Right atrium auricular region (tissue), 2 donors: ENCODE measurements around the gene OR2T10. TPM values are rescaled to one million over a fixed set of nuclear protein-coding genes. Genes with fewer than 3 reads are reported as not detected.

Source experiments
- DNase-seq: peaks from one replicate; pipeline ENCODE4 v3.0.0-alpha.2; 2019; ENCODE audit warnings: low spot score
- H3K27ac ChIP-seq, 2 donors: fragments of 200-600 bp; sonication (generic); 1 replicate in 1 of 2; 2 replicates in 1 of 2; pipeline ENCODE4 v1.5.1; 2016 to 2019
- H3K27me3 ChIP-seq, 2 donors: fragments of 200-600 bp; sonication (generic); one replicate each; pipeline versions ENCODE4 v1.5.1 to v1.6.0; 2017 to 2019
- H3K36me3 ChIP-seq: fragments of 200-600 bp; sonication (generic); one replicate; pipeline ENCODE4 v1.5.1; 2016
- H3K4me1 ChIP-seq, 2 donors: fragments of 200-600 bp; sonication (generic); one replicate each; pipeline versions ENCODE4 v1.5.1 to v1.6.0; 2017 to 2019
- H3K4me3 ChIP-seq, 2 donors: fragments of 200-600 bp; sonication (generic); 1 replicate in 1 of 2; 2 replicates in 1 of 2; pipeline ENCODE4 v1.5.1; 2017 to 2019; ENCODE audit warnings: mild to moderate bottlenecking in 1 of 2, moderate library complexity in 1 of 2
- H3K9me3 ChIP-seq, 2 donors: fragments of 200-600 bp; sonication (generic); one replicate each; pipeline ENCODE4 v1.5.1; 2019
- total RNA-seq, 2 donors: library from RNA; depleted of rRNA; stranded (reverse); fragments of >200 nt; gene quantifications; one replicate each; pipeline ENCODE4 v1.1.0, GENCODE V29; 2016
- TF ChIP-seq, protein P1 (sequence below), 2 donors: fragments of 200-600 bp; sonication (generic); IDR thresholded peaks; one replicate each; pipeline ENCODE4 v1.5.1; 2019; ENCODE audit warnings: antibody characterized with exemption in 2 of 2

Gene OR2T10
- total RNA-seq, 2 donors from 2014 or later: not detected

DNA sequence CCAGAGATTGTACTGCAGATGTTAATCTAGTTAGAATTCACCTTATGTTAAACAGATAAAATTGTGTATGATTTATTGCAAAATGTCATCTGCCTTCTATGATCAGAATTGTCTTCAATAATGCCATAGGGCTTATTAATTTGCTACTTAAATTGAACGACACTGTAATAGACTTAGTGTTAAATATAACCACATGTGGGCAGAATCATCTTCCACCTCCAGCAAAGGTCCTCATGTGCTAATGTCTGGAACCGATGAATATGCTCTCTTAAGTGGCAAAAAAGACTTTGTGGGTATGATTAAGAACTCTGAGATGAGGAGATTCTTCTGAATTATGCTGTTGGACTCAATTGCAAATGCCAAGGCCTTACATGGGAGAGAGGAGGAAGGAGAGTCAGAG, 33.1 kb upstream of the OR2T10 start:
- H3K9me3 ChIP-seq: no peaks in the 10 kb centered on the region
- no peaks in the 10 kb centered on the region for H3K4me1 ChIP-seq
- no peak overlapping the region for H3K27ac ChIP-seq
- H3K27me3 ChIP-seq: no peaks in the 10 kb centered on the region
- TF ChIP-seq, protein P1, sequence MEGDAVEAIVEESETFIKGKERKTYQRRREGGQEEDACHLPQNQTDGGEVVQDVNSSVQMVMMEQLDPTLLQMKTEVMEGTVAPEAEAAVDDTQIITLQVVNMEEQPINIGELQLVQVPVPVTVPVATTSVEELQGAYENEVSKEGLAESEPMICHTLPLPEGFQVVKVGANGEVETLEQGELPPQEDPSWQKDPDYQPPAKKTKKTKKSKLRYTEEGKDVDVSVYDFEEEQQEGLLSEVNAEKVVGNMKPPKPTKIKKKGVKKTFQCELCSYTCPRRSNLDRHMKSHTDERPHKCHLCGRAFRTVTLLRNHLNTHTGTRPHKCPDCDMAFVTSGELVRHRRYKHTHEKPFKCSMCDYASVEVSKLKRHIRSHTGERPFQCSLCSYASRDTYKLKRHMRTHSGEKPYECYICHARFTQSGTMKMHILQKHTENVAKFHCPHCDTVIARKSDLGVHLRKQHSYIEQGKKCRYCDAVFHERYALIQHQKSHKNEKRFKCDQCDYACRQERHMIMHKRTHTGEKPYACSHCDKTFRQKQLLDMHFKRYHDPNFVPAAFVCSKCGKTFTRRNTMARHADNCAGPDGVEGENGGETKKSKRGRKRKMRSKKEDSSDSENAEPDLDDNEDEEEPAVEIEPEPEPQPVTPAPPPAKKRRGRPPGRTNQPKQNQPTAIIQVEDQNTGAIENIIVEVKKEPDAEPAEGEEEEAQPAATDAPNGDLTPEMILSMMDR (IDR thresholded peaks at IDR 0.05): no peak
- no peak for DNase-seq
- no peak overlapping the region for H3K4me3 ChIP-seq
- no peaks in the 10 kb centered on the region for H3K36me3 ChIP-seq

DNA sequence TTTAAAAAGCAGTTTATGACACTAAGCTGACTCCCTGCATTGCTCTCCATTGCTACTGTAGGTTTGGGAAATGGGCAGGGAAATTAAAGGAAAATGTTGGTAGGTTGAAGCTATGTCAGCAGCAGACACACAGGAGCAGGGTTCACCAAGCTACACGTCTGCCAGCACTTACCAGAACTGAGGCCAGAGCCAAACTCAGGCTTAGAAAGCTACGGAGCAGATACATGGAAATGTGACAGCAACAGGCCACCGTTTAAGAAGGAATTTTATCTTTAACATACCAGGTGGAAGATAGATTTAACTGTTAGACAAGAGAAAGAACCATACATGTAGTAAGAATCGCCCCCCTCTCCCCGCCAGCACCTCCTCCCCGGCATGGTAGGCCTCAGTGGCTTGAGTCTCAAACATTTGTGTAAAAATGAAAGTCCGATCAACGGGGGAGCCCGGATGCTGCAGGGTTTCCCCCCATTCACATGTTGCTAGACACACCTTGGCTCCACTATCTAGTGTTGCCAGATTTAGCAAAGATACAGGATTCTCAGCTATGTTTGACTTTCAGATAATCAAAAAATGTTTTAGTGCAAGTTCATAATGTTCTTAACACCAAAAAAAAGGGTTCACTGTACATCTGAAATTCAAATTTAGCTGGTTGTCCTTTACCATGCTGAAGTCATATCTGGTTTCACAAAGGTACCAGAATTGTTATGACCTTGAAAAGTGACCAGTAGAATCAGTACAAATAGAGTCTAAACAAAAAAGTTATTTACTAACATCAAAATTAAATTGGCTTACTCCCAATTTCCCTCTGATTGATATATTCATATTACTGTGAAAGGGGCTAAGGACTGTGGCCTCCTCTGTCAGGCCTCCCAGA, 30.7 kb upstream of the OR2T10 start:
- no peak overlapping the region for H3K4me3 ChIP-seq
- TF ChIP-seq, protein P1 (IDR thresholded peaks at IDR 0.05): no peak

DNA sequence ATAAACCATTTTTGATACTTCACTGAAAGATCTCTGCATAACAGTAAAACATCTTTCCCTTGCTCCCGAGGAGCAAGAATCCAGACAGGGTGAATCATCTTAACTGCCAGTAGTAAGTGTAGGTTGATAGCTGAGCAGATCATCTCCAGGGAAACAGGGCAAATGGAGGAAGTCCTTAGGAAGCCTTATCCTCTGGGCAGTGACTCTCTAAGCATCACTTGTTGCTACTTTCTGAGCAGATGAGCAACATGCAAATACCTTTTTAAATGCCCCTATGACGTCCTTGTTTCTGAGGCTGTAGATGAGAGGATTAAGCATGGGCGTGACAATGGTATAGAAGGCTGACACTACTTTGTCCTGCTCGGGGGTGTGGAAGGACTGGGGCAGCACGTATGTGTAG, 28.5 kb upstream of the OR2T10 start:
- no peak for DNase-seq
- no peaks in the 10 kb centered on the region for H3K9me3 ChIP-seq
- no peak overlapping the region for H3K4me3 ChIP-seq
- H3K27me3 ChIP-seq: no peaks in the 10 kb centered on the region
- H3K36me3 ChIP-seq: no peaks in the 10 kb centered on the region
- TF ChIP-seq, protein P1 (IDR thresholded peaks at IDR 0.05): no peak
- H3K27ac ChIP-seq: no peak overlapping the region
- no peaks in the 10 kb centered on the region for H3K4me1 ChIP-seq

More for the DNA sequence above, 30.7 kb upstream of the OR2T10 start:
- H3K36me3 ChIP-seq: no peaks in the 10 kb centered on the region
- no peaks in the 10 kb centered on the region for H3K27me3 ChIP-seq
- H3K4me1 ChIP-seq: no peaks in the 10 kb centered on the region
- no peaks in the 10 kb centered on the region for H3K9me3 ChIP-seq
- DNase-seq: no peak
- no peak overlapping the region for H3K27ac ChIP-seq

DNA sequence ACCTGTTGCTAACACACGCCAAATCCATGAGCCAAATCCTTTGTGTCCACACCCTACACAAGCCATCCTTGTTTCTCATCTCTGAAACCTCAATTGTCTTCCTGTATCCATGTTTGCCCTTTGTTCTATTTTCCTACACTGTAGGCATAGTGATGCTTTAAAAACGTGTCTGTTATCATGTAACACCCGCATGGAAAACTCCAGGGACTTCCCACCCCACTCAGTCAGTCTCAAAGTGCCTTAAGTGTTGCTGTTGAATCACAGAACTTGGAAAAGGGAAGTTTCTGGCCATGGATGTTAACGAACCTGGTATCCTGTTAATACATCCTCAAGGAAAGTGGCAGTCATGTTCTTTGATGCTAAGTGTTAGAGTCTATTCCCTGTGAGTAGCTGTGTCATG, 27.7 kb upstream of the OR2T10 start:
- Histone ChIP-seq H3K9me3 (no peaks in the 10 kb centered on the region), H3K36me3 (no peaks in the 10 kb centered on the region), H3K4me1 (no peaks in the 10 kb centered on the region), H3K27ac (no peak overlapping the region), H3K27me3 (no peaks in the 10 kb centered on the region), H3K4me3 (no peak overlapping the region)
- no peak for DNase-seq
- TF ChIP-seq, protein P1 (IDR thresholded peaks at IDR 0.05): no peak

DNA sequence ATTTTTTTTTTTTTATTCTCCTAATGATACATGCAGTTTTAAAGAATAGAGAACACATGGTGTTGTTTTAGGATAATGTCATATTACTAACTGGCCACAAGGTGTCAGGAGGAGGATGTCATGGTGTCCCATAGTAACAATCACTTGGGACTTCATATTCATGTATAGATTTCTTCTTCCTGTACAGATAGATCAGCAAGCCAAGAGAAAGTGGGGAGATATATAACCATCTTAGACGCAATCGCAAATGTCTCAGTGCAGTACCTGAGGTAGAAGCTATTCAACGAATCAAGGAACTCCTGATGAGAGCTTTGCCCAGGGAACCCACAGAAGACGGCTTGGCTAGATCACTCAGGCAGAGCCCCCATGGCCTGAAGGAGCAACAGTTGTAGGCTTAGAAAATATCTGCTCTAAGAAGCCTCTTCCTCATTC, 25.1 kb upstream of the OR2T10 start:
- Histone ChIP-seq H3K27ac (no peak overlapping the region), H3K27me3 (no peaks in the 10 kb centered on the region), H3K4me1 (no peaks in the 10 kb centered on the region), H3K4me3 (no peak overlapping the region), H3K9me3 (no peaks in the 10 kb centered on the region), H3K36me3 (no peaks in the 10 kb centered on the region)
- TF ChIP-seq, protein P1 (IDR thresholded peaks at IDR 0.05): peak in 1 of 2 donors; percentile 65
- DNase-seq: no peak
